Common myeloid progenitor, CD34-positive (primary cell): ENCODE measurements around the gene TFDP3.

ENCODE experiments used
- CTCF ChIA-PET: fragments of 350-600 bp; sonication (Branson Sonifier 250); formaldehyde crosslinking; loops from one replicate; lab custom pipeline; 2021; ENCODE audit warnings: antibody characterized with exemption; lab: Charles Lee
- POLR2A ChIA-PET: fragments of 350-600 bp; sonication (Branson Sonifier 250); formaldehyde crosslinking; loops from one replicate; lab custom pipeline; 2021; ENCODE audit warnings: antibody characterized with exemption; lab: Charles Lee
- DNase-seq, 3 donors: peaks; one replicate each; pipeline versions ENCODE4 v3.0.0 to v3.0.0-alpha.2; 2013
- H3K27ac ChIP-seq, 2 experiments: 1 replicate in 1 of 2; 2 replicates in 1 of 2; pipeline ENCODE4 v1.7.0; 2013; ENCODE audit warnings: inconsistent platforms in 2 of 2, low read length in 2 of 2, mild to moderate bottlenecking in 2 of 2, low read depth in 1 of 2, moderate library complexity in 1 of 2; ENCODE audit not compliant: severe bottlenecking in 2 of 2, insufficient read depth in 1 of 2, poor library complexity in 1 of 2
- H3K27me3 ChIP-seq, 5 experiments: replicated peaks in 2 of 5; 1 replicate in 3 of 5; 2 replicates in 2 of 5; pipeline versions ENCODE4 v1.6.1 to v1.7.0; 2013; ENCODE audit warnings: low read length in 4 of 5, mild to moderate bottlenecking in 2 of 5, moderate library complexity in 2 of 5, inconsistent platforms in 1 of 5; ENCODE audit not compliant: insufficient read depth in 5 of 5, control insufficient read depth in 4 of 5
- H3K36me3 ChIP-seq, 4 experiments: 1 replicate in 2 of 4; 2 replicates in 2 of 4; pipeline versions ENCODE4 v1.6.1 to v1.7.0; 2013; ENCODE audit warnings: low read length in 3 of 4, control low read depth in 1 of 4, mild to moderate bottlenecking in 1 of 4; ENCODE audit not compliant: control insufficient read depth in 4 of 4, insufficient read depth in 4 of 4
- H3K4me1 ChIP-seq, 4 experiments: 1 replicate in 3 of 4; 2 replicates in 1 of 4; pipeline versions ENCODE4 v1.6.1 to v1.7.1; 2013; ENCODE audit warnings: low read length in 3 of 4, mild to moderate bottlenecking in 3 of 4, control low read depth in 1 of 4, inconsistent platforms in 1 of 4, moderate library complexity in 1 of 4; ENCODE audit not compliant: control insufficient read depth in 4 of 4, insufficient read depth in 4 of 4; ENCODE audit errors: control extremely low read depth in 1 of 4
- H3K4me3 ChIP-seq, 7 experiments: 1 replicate in 4 of 7; 2 replicates in 3 of 7; pipeline versions ENCODE4 v1.5.1 to v1.7.0; 2013; ENCODE audit warnings: mild to moderate bottlenecking in 7 of 7, low read length in 6 of 7, moderate library complexity in 6 of 7, inconsistent platforms in 2 of 7, low read depth in 2 of 7, control low read depth in 1 of 7; ENCODE audit not compliant: insufficient read depth in 4 of 7, control insufficient read depth in 1 of 7; ENCODE audit errors: extremely low read depth in 1 of 7
- H3K9me3 ChIP-seq, 5 experiments: 1 replicate in 4 of 5; 2 replicates in 1 of 5; pipeline versions ENCODE4 v1.6.1 to v1.7.1; 2013; ENCODE audit warnings: low read length in 4 of 5, mild to moderate bottlenecking in 2 of 5, inconsistent platforms in 1 of 5, low read depth in 1 of 5, moderate library complexity in 1 of 5; ENCODE audit not compliant: control insufficient read depth in 4 of 5, insufficient read depth in 2 of 5; ENCODE audit errors: control extremely low read depth in 1 of 5
- WGBS: methylation state at CpG from one replicate; pipeline ENCODE4 v1.1.5; 2013; ENCODE audit not compliant: insufficient coverage; 5-methylcytosine and 5-hydroxymethylcytosine counted together

The TFDP3 gene

GRCh38 chrX:133249266-133250058 is 31.3 kb upstream of the TFDP3 start:
- CTCF ChIA-PET: no interaction called here
- WGBS: 30% methylated on average over 2 of the region's 4 CpGs
- Histone ChIP-seq H3K9me3 (peaks cover 2 to 14% (median 9%) of the 10 kb centered on the region in 5 experiments), H3K4me3 (no peak overlapping the region), H3K27ac (no peak overlapping the region), H3K36me3 (no peaks in the 10 kb centered on the region), H3K27me3 (peaks cover 0 to 2% (median 0%) of the 10 kb centered on the region in 5 experiments), H3K4me1 (no peaks in the 10 kb centered on the region)
- no peak for DNase-seq
- POLR2A ChIA-PET: no interaction called here

GRCh38 chrX:133248177-133248576 is 30.0 kb upstream of the TFDP3 start:
- no peak overlapping the region for H3K4me3 ChIP-seq
- ChIA-PET CTCF (no interaction called here), POLR2A (no interaction called here)
- H3K9me3 ChIP-seq: peaks cover 2 to 16% (median 9%) of the 10 kb centered on the region in 5 experiments
- WGBS: 72% methylated on average over 2 of the region's 2 CpGs
- no peaks in the 10 kb centered on the region for H3K36me3 ChIP-seq
- peaks cover 0 to 2% (median 0%) of the 10 kb centered on the region in 5 experiments for H3K27me3 ChIP-seq
- H3K27ac ChIP-seq: no peak overlapping the region
- H3K4me1 ChIP-seq: no peaks in the 10 kb centered on the region
- DNase-seq: no peak

GRCh38 chrX:133246921-133247320 is 28.8 kb upstream of the TFDP3 start:
- Histone ChIP-seq H3K4me3 (no peak overlapping the region), H3K4me1 (no peaks in the 10 kb centered on the region), H3K36me3 (no peaks in the 10 kb centered on the region), H3K9me3 (peaks cover 2 to 16% (median 9%) of the 10 kb centered on the region in 5 experiments), H3K27me3 (peaks cover 0 to 2% (median 0%) of the 10 kb centered on the region in 5 experiments), H3K27ac (no peak overlapping the region)
- peak in 1 of 3 donors; percentile 4 for DNase-seq
- ChIA-PET CTCF (no interaction called here), POLR2A (no interaction called here)

DNA sequence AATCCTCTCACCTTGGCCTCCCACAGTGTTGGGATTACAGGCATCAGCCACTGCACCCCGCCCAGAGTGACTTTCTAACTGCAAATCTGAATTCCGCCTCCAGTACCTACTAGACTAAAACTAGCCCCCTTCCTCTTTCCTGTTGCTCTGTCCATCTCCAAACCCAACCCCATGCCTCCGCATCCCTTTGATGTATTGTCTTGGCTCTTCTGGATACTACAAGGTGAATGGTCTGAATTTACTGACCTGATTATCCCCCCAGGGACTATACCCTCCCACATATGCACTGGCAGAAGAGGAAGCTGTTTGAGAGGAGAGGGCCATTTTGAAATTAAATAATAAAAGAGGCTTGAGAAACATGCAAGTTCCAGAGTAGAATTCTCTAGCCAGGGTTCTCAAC is 17.7 kb upstream of the TFDP3 start:
- H3K4me3 ChIP-seq: no peak overlapping the region
- H3K36me3 ChIP-seq: no peaks in the 10 kb centered on the region
- no peaks in the 10 kb centered on the region for H3K4me1 ChIP-seq
- DNase-seq: no peak
- H3K27me3 ChIP-seq: no peaks in the 10 kb centered on the region
- no peaks in the 10 kb centered on the region for H3K9me3 ChIP-seq
- WGBS: 80% methylated on average over 1 of the region's 3 CpGs
- ChIA-PET POLR2A (no interaction called here), CTCF (no interaction called here)
- no peak overlapping the region for H3K27ac ChIP-seq

DNA sequence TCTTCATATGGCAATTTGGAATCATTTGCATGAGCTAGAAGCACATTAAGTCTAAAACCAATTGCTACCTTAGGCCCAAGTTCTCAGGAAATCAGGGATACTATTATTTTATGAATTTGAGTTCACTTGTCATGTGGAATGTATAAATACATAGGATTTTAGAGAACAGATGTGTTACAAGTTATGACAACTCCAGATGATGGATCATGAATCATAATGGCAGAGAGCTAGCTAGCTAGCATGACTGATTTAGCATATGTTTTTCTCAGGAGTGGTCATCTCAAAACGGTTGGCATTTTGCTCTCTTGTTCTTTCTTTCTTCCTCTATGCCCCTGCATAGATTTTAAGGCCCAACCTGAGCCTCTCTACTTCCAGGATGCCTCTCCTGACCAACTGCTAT is 14.2 kb upstream of the TFDP3 start:
- ChIA-PET CTCF (no interaction called here), POLR2A (no interaction called here)
- Histone ChIP-seq H3K4me3 (no peak overlapping the region), H3K27me3 (no peaks in the 10 kb centered on the region), H3K4me1 (no peaks in the 10 kb centered on the region), H3K9me3 (no peaks in the 10 kb centered on the region), H3K36me3 (no peaks in the 10 kb centered on the region), H3K27ac (no peak overlapping the region)
- no peak for DNase-seq
- 62% methylated on average over 1 of the region's 1 CpG for WGBS

GRCh38 chrX:133229361-133229760 is 11.2 kb upstream of the TFDP3 start:
- ChIA-PET POLR2A (no interaction called here), CTCF (no interaction called here)
- no peaks in the 10 kb centered on the region for H3K36me3 ChIP-seq
- no peaks in the 10 kb centered on the region for H3K27me3 ChIP-seq
- H3K27ac ChIP-seq: no peak overlapping the region
- H3K4me3 ChIP-seq: no peak overlapping the region
- no peaks in the 10 kb centered on the region for H3K4me1 ChIP-seq
- no peak for DNase-seq
- no peaks in the 10 kb centered on the region for H3K9me3 ChIP-seq
- 83% methylated on average over 4 of the region's 4 CpGs for WGBS

GRCh38 chrX:133215747-133216146 is 2.4 kb downstream of the TFDP3 start:
- H3K4me3 ChIP-seq: no peak overlapping the region
- ChIA-PET CTCF (no interaction called here), POLR2A (no interaction called here)
- WGBS: no CpG with 5 or more reads among the region's 1 CpG
- peak in 2 of 3 donors; percentile 8 to 14 for DNase-seq
- H3K36me3 ChIP-seq: no peaks in the 10 kb centered on the region
- peaks cover 0 to 4% (median 0%) of the 10 kb centered on the region in 5 experiments for H3K27me3 ChIP-seq
- no peaks in the 10 kb centered on the region for H3K9me3 ChIP-seq
- no peak overlapping the region for H3K27ac ChIP-seq
- peaks cover 0 to 1% (median 0%) of the 10 kb centered on the region in 4 experiments for H3K4me1 ChIP-seq
